K562 (cell line): ENCODE results near the gene CLSTN1. TPM values are rescaled to one million over a fixed set of nuclear protein-coding genes. Genes with fewer than 3 reads are reported as not detected.

Source experiments
- ATAC-seq: fragments of 200-7000 bp; cut with Tn5 transposase; 3 replicates; pipeline ENCODE4 v1.9.1; 2020; ENCODE audit warnings: moderate library complexity
- BruUV-seq: library from RNA; stranded (reverse); fragments of 400-500 nt; replicated peaks from 2 replicates; lab custom pipeline; 2021; lab: Mats Ljungman, UMichigan
- CTCF ChIA-PET: fragments of 300-600 bp; formaldehyde crosslinking; extraction: SDS; loops from one replicate; lab custom pipeline; 2021; ENCODE audit warnings: low intra/inter-chr PET ratio; lab: Yijun Ruan, JAX
- POLR2A ChIA-PET: fragments of 300-600, 350-650 bp; sonication (Branson Sonifier 250); formaldehyde crosslinking; extraction: SDS; loops from one replicate; lab custom pipeline; 2021; ENCODE audit warnings: antibody characterized with exemption, inconsistent platforms; lab: Yijun Ruan, JAX
- DNase-seq, 4 experiments: peaks; one replicate each; pipeline versions ENCODE4 v3.0.0 to v3.0.0-alpha.2; 2011 to 2018; ENCODE audit warnings: low spot score in 3 of 4, mixed read lengths in 3 of 4; ENCODE audit errors: extremely low read depth in 1 of 4
- FAIRE-seq: peaks from 2 replicates; lab custom pipeline; 2011; peaks lifted over from hg19 to GRCh38; lab: Jason Lieb, UNC
- H2AFZ ChIP-seq: 2 replicates; pipeline ENCODE4 v1.6.0; 2011; ENCODE audit warnings: low read depth, low read length, control low read depth, inconsistent platforms
- H3K27ac ChIP-seq: fragments of 200-600 bp; 3 replicates; pipeline ENCODE4 v1.8.0; 2011; ENCODE audit warnings: low read depth, mild to moderate bottlenecking, control low read depth, inconsistent platforms, low read length, moderate library complexity, mixed read lengths; ENCODE audit errors: extremely low read depth
- H3K27me3 ChIP-seq, 2 experiments: fragments of 300-600 bp in 1 of 2; 2 replicates in 1 of 2; 3 replicates in 1 of 2; pipeline versions ENCODE4 v1.6.0 to v1.8.0; 2011; ENCODE audit warnings: inconsistent platforms in 2 of 2, low read length in 2 of 2, mild to moderate bottlenecking in 1 of 2, mixed read lengths in 1 of 2, moderate library complexity in 1 of 2; ENCODE audit not compliant: control insufficient read depth in 2 of 2, insufficient read depth in 2 of 2
- H3K36me3 ChIP-seq: fragments of 300-600 bp; 3 replicates; pipeline ENCODE4 v1.8.0; 2011; ENCODE audit warnings: mild to moderate bottlenecking, low read length, inconsistent platforms; ENCODE audit not compliant: control insufficient read depth, insufficient read depth
- H3K4me1 ChIP-seq, 2 experiments: fragments of 200-600 bp in 1 of 2; replicated peaks in 1 of 2; 2 replicates in 1 of 2; 3 replicates in 1 of 2; pipeline versions ENCODE4 v1.5.1 to v1.8.0; 2011; ENCODE audit warnings: inconsistent platforms in 2 of 2, low read length in 2 of 2, mild to moderate bottlenecking in 1 of 2, mixed read lengths in 1 of 2, moderate library complexity in 1 of 2; ENCODE audit not compliant: control insufficient read depth in 2 of 2, insufficient read depth in 2 of 2
- H3K4me2 ChIP-seq: 2 replicates; pipeline ENCODE4 v1.6.1; 2011; ENCODE audit warnings: low read length, control low read depth, inconsistent platforms, mixed read lengths; ENCODE audit not compliant: insufficient read depth
- H3K4me3 ChIP-seq: fragments of 200-600 bp; sonication (generic), shearing (Covaris generic); 2 replicates; pipeline ENCODE4 v1.5.1; 2016; ENCODE audit warnings: control low read depth, inconsistent platforms
- H3K79me2 ChIP-seq: fragments of 200-600 bp; 3 replicates; pipeline ENCODE4 v1.8.0; 2011; ENCODE audit warnings: low read length, inconsistent platforms; ENCODE audit not compliant: control insufficient read depth, insufficient read depth
- H3K9ac ChIP-seq, 2 experiments: 2 replicates each; pipeline versions ENCODE4 v1.6.0 to v1.6.1; 2011; ENCODE audit warnings: low read depth in 2 of 2, low read length in 2 of 2, control low read depth in 1 of 2, inconsistent platforms in 1 of 2, mild to moderate bottlenecking in 1 of 2, mixed read lengths in 1 of 2; ENCODE audit not compliant: insufficient read depth in 1 of 2
- H3K9me1 ChIP-seq: one replicate; pipeline ENCODE4 v1.6.0; 2011; ENCODE audit warnings: inconsistent platforms, mild to moderate bottlenecking, low read length, moderate library complexity; ENCODE audit not compliant: control insufficient read depth, insufficient read depth
- H3K9me3 ChIP-seq: replicated peaks from 2 replicates; pipeline ENCODE4 v1.5.1; 2011; ENCODE audit warnings: low read depth, low read length, inconsistent platforms; ENCODE audit not compliant: control insufficient read depth, insufficient read depth
- H4K20me1 ChIP-seq: replicated peaks from 2 replicates; pipeline ENCODE4 v1.6.1; 2011; ENCODE audit warnings: low read length, inconsistent platforms, mixed read lengths; ENCODE audit not compliant: control insufficient read depth, insufficient read depth
- CBFA2T2 ChIP-seq: fragments of 450-650 bp; conservative IDR thresholded peaks from 2 replicates; pipeline ENCODE4 v1.6.1; 2017; ENCODE audit warnings: mild to moderate bottlenecking
- FUS ChIP-seq: fragments of 200-400 bp; formaldehyde crosslinking; optimal IDR thresholded peaks from 2 replicates; pipeline ENCODE3; 2017; ENCODE audit warnings: low read depth, low read length
- HES1 ChIP-seq: fragments of 450-650 bp; IDR thresholded peaks from 2 replicates; pipeline ENCODE4 v1.6.1; 2016; ENCODE audit warnings: low read depth, mild to moderate bottlenecking, moderate library complexity
- MBD2 ChIP-seq: sonication (generic); IDR thresholded peaks from 2 replicates; pipeline ENCODE4 v1.6.1; 2016; ENCODE audit warnings: low read depth, borderline replicate concordance
- NCOA4 ChIP-seq: fragments of 450-650 bp; IDR thresholded peaks from 2 replicates; pipeline ENCODE4 v1.6.1; 2018; ENCODE audit warnings: mild to moderate bottlenecking; ENCODE audit not compliant: partially characterized antibody
- PRDM10 ChIP-seq: fragments of 450-650 bp; IDR thresholded peaks from 2 replicates; pipeline ENCODE4 v1.6.1; 2018; ENCODE audit not compliant: partially characterized antibody
- RB1 ChIP-seq: fragments of 450-650 bp; IDR thresholded peaks from 2 replicates; pipeline ENCODE4 v1.6.1; 2017; ENCODE audit warnings: low read depth, mild to moderate bottlenecking
- RERE ChIP-seq: sonication (generic); formaldehyde crosslinking; IDR thresholded peaks from 2 replicates; pipeline ENCODE4 v1.8.0; 2023; ENCODE audit warnings: missing genetic modification reagents, mild to moderate bottlenecking, borderline replicate concordance
- ZC3H11A ChIP-seq: IDR thresholded peaks from 2 replicates; pipeline ENCODE4 v1.6.1; 2012; ENCODE audit warnings: low read depth, low read length, improper control_type of control experiment
- ZNF143 ChIP-seq: sonication (generic); formaldehyde crosslinking; IDR thresholded peaks from 2 replicates; pipeline ENCODE4 v1.9.0; 2022; ENCODE audit warnings: mild to moderate bottlenecking, missing genetic modification reagents
- ZNF212 ChIP-seq: fragments of 450-650 bp; formaldehyde crosslinking; IDR thresholded peaks from 2 replicates; pipeline ENCODE4 v1.4.0; 2020; ENCODE audit warnings: mild to moderate bottlenecking
- ZNF3 ChIP-seq: fragments of 250-450 bp; sonication (Bioruptor Pico); IDR thresholded peaks from 2 replicates; pipeline ENCODE4 v1.5.0; 2021; ENCODE audit warnings: mild to moderate bottlenecking, moderate library complexity
- ZNF445 ChIP-seq: fragments of 250-450 bp; sonication (Bioruptor Pico); IDR thresholded peaks from 2 replicates; pipeline ENCODE4 v1.4.0; 2020; ENCODE audit warnings: low read depth, mild to moderate bottlenecking, moderate library complexity
- WGBS: fragments of 100-300 bp; shearing (Covaris generic); methylation state at CpG from one replicate; pipeline ENCODE4 v1.1.6; 2016; ENCODE audit warnings: low coverage, mixed read lengths; ENCODE audit not compliant: insufficient coverage; ENCODE audit errors: missing lambda C conversion rate; 5-methylcytosine and 5-hydroxymethylcytosine counted together
- in situ Hi-C: fragments of 300-500 bp; cut with MboI; formaldehyde crosslinking; loops from 4 replicates; pipeline ENCODE4 v1.15.0; 2018; ENCODE audit warnings: inconsistent platforms, mixed read lengths
- intact Hi-C: fragments of 100-400 bp; cut with micrococcal nuclease; formaldehyde crosslinking; loops from 2 replicates; pipeline ENCODE4 v1.14.2; 2022
- polyA plus RNA-seq, 8 experiments: library from polyadenylated mRNA; depleted of rRNA in 4 of 8; stranded (reverse) in 5 of 8; unstranded in 3 of 8; fragments of >200 nt; fragmentation: Nextera tagmentation in 2 of 8; fragmentation: Illumina TruSeq in 1 of 8; extraction: Ambion mirVana in 2 of 8; extraction: Trizol in 1 of 8; gene quantifications; 2 replicates each; pipeline versions ENCODE4 v1.2.1 to v1.2.3, GENCODE V29; 2011 to 2014; ENCODE audit warnings: inconsistent platforms in 1 of 8, missing spikeins in 1 of 8
- total RNA-seq, 7 experiments: library from RNA; depleted of rRNA in 6 of 7; stranded (reverse); fragments of >200 nt in 6 of 7; fragmentation: Illumina TruSeq in 2 of 7; extraction: Trizol in 2 of 7; gene quantifications; 2 replicates each; pipeline versions ENCODE4 v1.2.1 to v1.2.3, GENCODE V29; 2011 to 2021; ENCODE audit warnings: low replicate concordance in 1 of 7

CLSTN1 gene
- total and polyA plus RNA-seq, 9 of the 15 experiments (the other 6 are each of a cell fraction or from before 2014, with no cell fraction given) = 1.1 to 32.5 (median 13.3) TPM

GRCh38 chr1:9761855-9762254 lies 61.9 kb downstream of the CLSTN1 start (continued):
- TF ChIP-seq PRDM10 (no peak), ZNF212 (CRISPR knock-in tag) (no peak)

GRCh38 chr1:9760824-9761223 lies 62.9 kb downstream of the CLSTN1 start:
- H2AFZ ChIP-seq = no peak overlapping the region
- CTCF ChIA-PET = no interaction called here
- H3K36me3 ChIP-seq = no peaks in the 10 kb centered on the region
- POLR2A ChIA-PET = interaction anchor here (0.7 kb wide), 1 partner anchor 534 kb away, joined by 4 read pairs; no protein-coding TSS in a partner anchor
- peaks cover 13 to 14% of the 10 kb centered on the region in 2 experiments; a peak in 4 of 5 replicates for H3K4me1 ChIP-seq
- in situ Hi-C loops (no loop called here), intact Hi-C loops (no loop called here)
- H3K9me1 ChIP-seq = no peaks in the 10 kb centered on the region
- H3K27ac ChIP-seq = no peak overlapping the region
- no peaks in the 10 kb centered on the region for H3K79me2 ChIP-seq
- no peaks in the 10 kb centered on the region for H4K20me1 ChIP-seq
- no peak overlapping the region for H3K4me3 ChIP-seq
- ATAC-seq (no peak), FAIRE-seq (no peak), DNase-seq (no peak)
- H3K9me3 ChIP-seq = no peaks in the 10 kb centered on the region
- no TSS peak for BruUV-seq
- no peak overlapping the region for H3K9ac ChIP-seq
- H3K4me2 ChIP-seq = no peak overlapping the region
- no peaks in the 10 kb centered on the region for H3K27me3 ChIP-seq
- 87% methylated on average over 6 of the region's 6 CpGs for WGBS
- TF ChIP-seq MBD2 (no peak), RERE (CRISPR knock-in tag) (no peak), CBFA2T2 (no peak), ZC3H11A (no peak), ZNF3 (no peak), FUS (no peak), ZNF445 (CRISPR knock-in tag) (no peak), ZNF143 (CRISPR knock-in tag) (no peak), NCOA4 (no peak), HES1 (no peak), RB1 (no peak)
